Anterior cingulate cortex (tissue), 58 donors: ENCODE data around the gene GPR155.
"Not testable (repeated sequence)": the region's sequence is repeated elsewhere in the genome, so short reads cannot be mapped to it uniquely, and the experiment has no call there.

Experiments used
- DNase-seq, 58 donors: peaks; one replicate each; lab custom pipeline; 2025; lab: John Stamatoyannopoulos, UW

The GPR155 gene

GRCh38 chr2:174388706-174389105 lies 98.1 kb downstream of the GPR155 start:
- DNase-seq = not testable (repeated sequence)

- DNase-seq = no peak
These were observed 101.6 kb downstream of the GPR155 start for GRCh38 chr2:174385201-174385600.

GRCh38 chr2:174383796-174384195 lies 103.0 kb downstream of the GPR155 start:
- DNase-seq = no peak
